ENCODE results near the gene MMP20. TPM values are rescaled to one million over a fixed set of nuclear protein-coding genes. Genes with fewer than 3 reads are reported as not detected.

MMP20 gene
- polyA plus RNA-seq, 1 experiment, result not detected

- no peak for DNase-seq (ENCODE audit: low read depth, low spot score)
- no peak overlapping the region for H3K4me3 ChIP-seq (ENCODE audit: low read depth, low read length)
- peaks cover 7% of the 10 kb centered on the region for H3K9me3 ChIP-seq (ENCODE audit: control insufficient read depth, insufficient read depth, low read length)
- no peaks in the 10 kb centered on the region for H3K27me3 ChIP-seq (ENCODE audit: control insufficient read depth, insufficient read depth, low read length)
- H3K27ac ChIP-seq (ENCODE audit: low read depth, low read length), result no peak overlapping the region
- ChIA-PET POLR2A (no interaction called here), CTCF (no interaction called here)
- no peak for TF ChIP-seq CTCF (IDR thresholded peaks at IDR 0.05; ENCODE audit: low read depth, low read length)
Observed at GRCh38 chr11:102559839-102560238, 65.3 kb downstream of the MMP20 start.

- TF ChIP-seq CTCF (IDR thresholded peaks at IDR 0.05; ENCODE audit: low read depth, low read length), result no peak
- Histone ChIP-seq H3K27ac (ENCODE audit: low read depth, low read length) (no peak overlapping the region), H3K27me3 (ENCODE audit: control insufficient read depth, insufficient read depth, low read length) (no peaks in the 10 kb centered on the region), H3K4me3 (ENCODE audit: low read depth, low read length) (no peak overlapping the region), H3K9me3 (ENCODE audit: control insufficient read depth, insufficient read depth, low read length) (peaks cover 7% of the 10 kb centered on the region)
- DNase-seq (ENCODE audit: low read depth, low spot score), result no peak
- ChIA-PET CTCF (no interaction called here), POLR2A (no interaction called here)
Observed at GRCh38 chr11:102555091-102555490, 70.0 kb downstream of the MMP20 start.

GRCh38 chr11:102553835-102554282, 71.3 kb downstream of the MMP20 start:
- CTCF ChIA-PET, result no interaction called here
- Histone ChIP-seq H3K9me3 (ENCODE audit: control insufficient read depth, insufficient read depth, low read length) (peaks cover 7% of the 10 kb centered on the region), H3K27me3 (ENCODE audit: control insufficient read depth, insufficient read depth, low read length) (no peaks in the 10 kb centered on the region), H3K4me3 (ENCODE audit: low read depth, low read length) (no peak overlapping the region), H3K27ac (ENCODE audit: low read depth, low read length) (no peak overlapping the region)
- DNase-seq (ENCODE audit: low read depth, low spot score), result no peak
- no peak for TF ChIP-seq CTCF (IDR thresholded peaks at IDR 0.05; ENCODE audit: low read depth, low read length)
- POLR2A ChIA-PET, result no interaction called here

- ChIA-PET CTCF (no interaction called here), POLR2A (interaction anchor here (0.6 kb wide), 1 partner anchor 76 kb away, joined by 3 read pairs; no protein-coding TSS in a partner anchor)
- no peak for TF ChIP-seq CTCF (IDR thresholded peaks at IDR 0.05; ENCODE audit: low read depth, low read length)
Observed at GRCh38 chr11:102552447-102553194, 72.5 kb downstream of the MMP20 start.

GRCh38 chr11:102552020-102552419, 73.1 kb downstream of the MMP20 start:
- ChIA-PET POLR2A (no interaction called here), CTCF (interaction anchor here (0.6 kb wide), 1 partner anchor 53 kb away, joined by 3 read pairs; no protein-coding TSS in a partner anchor)
- H3K27ac ChIP-seq (ENCODE audit: low read depth, low read length), result no peak overlapping the region

More at GRCh38 chr11:102552447-102553194, 72.5 kb downstream of the MMP20 start:
- H3K4me3 ChIP-seq (ENCODE audit: low read depth, low read length), result no peak overlapping the region
- no peaks in the 10 kb centered on the region for H3K27me3 ChIP-seq (ENCODE audit: control insufficient read depth, insufficient read depth, low read length)
- no peaks in the 10 kb centered on the region for H3K9me3 ChIP-seq (ENCODE audit: control insufficient read depth, insufficient read depth, low read length)
- H3K27ac ChIP-seq (ENCODE audit: low read depth, low read length), result no peak overlapping the region
- DNase-seq (ENCODE audit: low read depth, low spot score), result peak; percentile 7

More at GRCh38 chr11:102552020-102552419, 73.1 kb downstream of the MMP20 start:
- no peaks in the 10 kb centered on the region for H3K27me3 ChIP-seq (ENCODE audit: control insufficient read depth, insufficient read depth, low read length)
- no peak for DNase-seq (ENCODE audit: low read depth, low spot score)
- no peaks in the 10 kb centered on the region for H3K9me3 ChIP-seq (ENCODE audit: control insufficient read depth, insufficient read depth, low read length)
- TF ChIP-seq CTCF (IDR thresholded peaks at IDR 0.05; ENCODE audit: low read depth, low read length), result no peak
- no peak overlapping the region for H3K4me3 ChIP-seq (ENCODE audit: low read depth, low read length)
